Fibroblast of skin of scalp (primary cell): ENCODE results near the gene FLG2. TPM values are rescaled to one million over a fixed set of nuclear protein-coding genes. Genes with fewer than 3 reads are reported as not detected.

Experiments used
- DNase-seq: peaks from one replicate; pipeline ENCODE4 v3.0.0-alpha.2; 2013
- polyA plus RNA-seq, 2 experiments: library from polyadenylated mRNA; unstranded; fragments of 120-200 nt; gene quantifications; one replicate each; pipeline ENCODE4 v1.2.1, GENCODE V29; 2013; ENCODE audit not compliant: insufficient read length in 2 of 2

Gene FLG2
- 0.01 TPM for polyA plus RNA-seq (2013, experiment 1 of 2; ENCODE audit: insufficient read length)
- polyA plus RNA-seq (2013, experiment 2 of 2; ENCODE audit: insufficient read length): not detected

DNA sequence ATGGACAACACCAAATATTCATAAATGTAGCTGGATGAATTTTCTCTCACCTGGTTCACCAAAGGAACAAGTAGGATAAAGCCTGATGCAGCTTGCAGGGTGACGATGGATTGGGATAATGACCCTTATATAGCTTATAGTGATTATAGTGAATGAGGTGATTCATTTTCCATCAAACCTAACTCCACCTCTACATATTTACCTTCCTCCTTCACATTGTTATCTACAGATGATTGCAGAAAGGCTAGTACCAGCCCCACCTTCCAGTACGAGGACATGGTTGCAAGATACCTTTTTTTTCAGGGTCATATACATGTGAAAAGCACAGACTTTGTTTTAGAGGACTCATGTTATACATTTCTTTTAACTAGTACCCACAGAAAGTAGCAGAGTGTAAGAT, at the start of gene FLG2:
FLG2 (minus strand) TSS at position 101 of the 400 bp plus-strand sequence. CDS start 1,122 bp downstream, outside the sequence.
- no peak for DNase-seq

DNA sequence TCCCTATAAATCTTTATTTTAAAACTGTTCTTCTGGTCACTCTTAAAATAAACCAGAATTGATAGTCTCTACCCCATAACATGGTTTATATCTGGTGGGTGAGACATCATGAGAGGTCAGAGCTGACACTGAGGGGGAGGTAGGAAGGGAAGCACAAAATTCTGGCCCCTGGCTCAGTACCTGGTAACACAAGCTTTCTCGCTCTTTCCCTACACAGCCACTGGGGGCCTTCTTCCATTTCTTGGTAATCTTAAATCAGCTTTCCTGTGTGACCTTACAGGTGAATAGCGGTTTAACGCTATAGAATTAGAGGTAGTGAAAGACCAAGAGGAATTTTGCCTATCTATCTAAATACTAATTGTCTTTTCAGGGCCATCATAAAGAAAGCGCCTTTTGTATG, 48.9 kb upstream of the FLG2 start:
- no peak for DNase-seq

DNA sequence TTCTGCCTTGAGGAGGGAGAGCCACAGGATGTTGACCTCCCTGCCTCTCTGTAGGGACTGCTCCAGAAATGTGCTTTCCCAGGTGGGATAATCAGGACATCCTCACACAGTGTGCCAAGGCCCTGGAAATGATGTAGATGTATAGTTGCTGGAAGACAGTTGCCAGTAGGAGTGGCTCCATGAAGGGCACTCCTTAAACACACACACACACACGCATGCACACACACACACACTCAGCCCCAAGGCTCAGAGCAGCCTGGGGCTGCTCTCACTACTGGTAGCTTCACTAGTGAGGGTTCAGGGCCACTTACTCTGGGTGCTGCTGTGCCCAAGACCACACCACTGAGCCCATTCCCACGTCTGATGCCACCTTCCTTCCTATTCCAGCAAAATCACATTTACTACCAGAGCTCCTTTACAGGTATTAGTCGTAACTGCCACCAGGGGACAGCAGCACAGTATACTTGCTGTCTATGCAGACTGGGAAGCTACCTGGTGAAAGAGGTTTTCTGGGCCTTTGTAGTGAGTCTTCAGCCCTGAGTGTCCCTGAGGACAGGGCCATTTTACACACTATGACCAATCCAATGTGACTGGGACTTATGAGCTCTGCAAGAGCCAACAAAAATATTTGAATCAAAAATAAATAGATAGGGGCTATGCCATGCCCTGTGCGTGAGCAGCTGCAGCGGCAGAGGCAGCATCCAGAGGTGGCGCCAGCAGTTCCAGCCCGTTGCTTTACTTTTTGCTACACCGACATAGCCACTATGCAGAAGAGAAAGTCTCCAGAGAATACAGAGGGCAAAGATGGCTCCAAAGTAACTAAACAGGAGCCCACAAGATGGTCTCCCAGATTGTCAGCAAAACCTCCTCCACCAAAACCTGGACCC, 39.2 kb upstream of the FLG2 start:
- DNase-seq: peak; percentile 2

DNA sequence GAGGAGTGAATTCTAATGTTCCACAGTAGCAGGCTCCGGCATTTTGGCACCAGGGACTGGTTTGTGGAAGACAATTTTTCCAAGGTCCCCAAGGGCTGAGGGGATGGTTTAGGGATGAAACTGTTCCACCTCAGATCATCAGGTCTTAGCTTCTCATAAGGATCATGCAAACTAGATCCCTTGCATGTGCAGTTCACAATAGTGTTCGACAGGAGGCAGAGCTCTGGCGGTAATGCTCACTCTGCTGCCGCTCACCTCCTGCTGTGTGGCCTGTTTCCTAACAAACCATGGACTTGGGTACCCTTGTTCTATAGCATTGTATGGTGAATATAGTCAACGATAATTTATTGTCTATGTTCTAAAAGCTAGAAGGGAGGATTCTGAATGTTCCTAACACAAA, 37.7 kb upstream of the FLG2 start:
- DNase-seq: no peak

DNA sequence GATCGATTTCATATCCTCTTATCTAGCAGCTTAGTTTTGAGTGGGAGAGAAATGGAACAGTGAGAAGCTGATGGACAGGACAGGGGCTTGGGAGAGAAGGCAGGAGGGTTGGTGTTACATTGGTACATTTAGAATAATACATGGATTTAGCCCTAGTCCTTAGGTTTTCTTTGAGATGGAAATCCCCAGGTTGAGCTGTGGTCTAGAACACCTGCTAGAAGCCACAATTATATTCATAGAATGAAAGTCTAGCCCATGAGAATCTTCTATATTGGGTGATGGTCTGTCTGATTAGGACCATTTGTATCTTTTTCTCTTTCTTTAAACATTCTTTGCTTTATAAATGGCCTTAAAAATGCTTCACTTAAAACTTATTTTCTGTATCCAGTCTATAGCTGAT, 34.3 kb upstream of the FLG2 start:
- DNase-seq: no peak

DNA sequence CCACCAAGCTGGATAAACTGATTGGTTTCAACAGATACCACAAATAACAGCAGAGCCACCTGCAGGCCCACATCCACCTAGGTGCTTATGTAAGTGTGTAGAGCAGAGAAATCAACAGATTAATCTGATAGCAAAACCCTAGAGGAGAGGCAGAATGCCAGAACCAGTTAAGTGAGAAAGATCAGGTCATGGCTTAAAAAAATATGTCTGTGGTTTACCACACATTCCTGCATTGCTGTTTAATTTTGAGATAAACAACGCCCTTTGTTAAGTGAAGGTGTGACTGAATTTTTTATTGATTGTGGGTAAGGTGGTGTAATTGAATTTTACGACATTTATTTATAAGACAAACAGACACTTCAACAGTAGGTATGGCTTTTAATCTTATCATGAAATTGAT, 33.1 kb upstream of the FLG2 start:
- DNase-seq: no peak

DNA sequence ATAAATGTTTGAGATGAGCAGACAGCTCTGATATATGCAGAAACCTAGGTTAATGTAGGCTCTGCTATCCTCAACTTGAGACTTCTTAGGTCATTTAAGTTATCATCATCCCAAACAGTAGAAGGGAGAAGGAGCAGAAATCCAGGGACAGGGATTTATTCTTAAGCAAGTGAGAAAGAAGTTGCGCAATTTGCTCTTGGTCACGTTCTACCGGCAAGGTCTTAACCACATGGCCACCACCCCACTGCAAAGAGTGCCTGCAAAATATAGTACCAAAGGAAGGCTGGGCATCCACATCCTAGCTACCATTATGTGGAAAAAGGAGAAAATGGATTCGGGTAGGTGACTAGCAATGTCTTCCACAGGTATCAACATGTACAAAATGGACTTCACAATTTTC, 29.1 kb upstream of the FLG2 start:
- no peak for DNase-seq

DNA sequence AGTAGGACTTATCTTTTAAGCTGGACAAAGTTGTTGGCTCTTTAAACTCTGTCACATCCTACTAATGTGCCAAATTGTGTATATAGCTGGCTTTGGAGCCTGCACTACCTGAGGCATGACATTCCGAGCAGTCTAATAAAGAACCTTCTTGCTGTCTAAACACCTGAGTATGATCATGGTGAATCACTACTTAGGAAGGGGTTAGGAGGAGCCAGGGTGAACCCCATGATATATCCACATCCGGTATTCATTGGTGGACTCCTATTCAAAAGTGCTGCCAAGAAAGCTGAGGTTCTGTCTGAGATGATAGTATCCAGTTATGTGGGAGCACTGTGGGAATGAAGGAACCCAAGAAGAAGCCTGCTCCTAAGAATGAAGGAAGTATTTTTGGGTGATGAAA, 27.1 kb upstream of the FLG2 start:
- no peak for DNase-seq

DNA sequence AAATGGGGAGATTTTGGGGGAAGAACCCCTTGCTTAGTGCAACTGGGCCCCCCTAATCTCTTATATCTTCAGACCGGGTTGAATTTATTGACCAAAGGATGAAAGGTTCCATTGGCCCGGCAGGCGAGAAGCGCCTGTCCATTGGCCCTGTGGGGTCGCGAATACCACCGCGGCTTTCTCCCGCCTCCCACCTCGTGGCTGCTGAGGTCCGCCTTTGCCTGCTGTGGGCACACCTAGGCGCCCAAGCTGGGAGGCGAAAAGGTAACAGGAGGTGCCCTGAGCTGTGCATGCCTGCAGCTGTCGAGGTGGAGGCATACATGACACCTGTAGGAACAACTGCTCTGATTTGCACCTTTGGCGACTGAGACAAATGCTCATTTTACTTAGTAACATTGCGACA, 21.1 kb upstream of the FLG2 start:
- no peak for DNase-seq

DNA sequence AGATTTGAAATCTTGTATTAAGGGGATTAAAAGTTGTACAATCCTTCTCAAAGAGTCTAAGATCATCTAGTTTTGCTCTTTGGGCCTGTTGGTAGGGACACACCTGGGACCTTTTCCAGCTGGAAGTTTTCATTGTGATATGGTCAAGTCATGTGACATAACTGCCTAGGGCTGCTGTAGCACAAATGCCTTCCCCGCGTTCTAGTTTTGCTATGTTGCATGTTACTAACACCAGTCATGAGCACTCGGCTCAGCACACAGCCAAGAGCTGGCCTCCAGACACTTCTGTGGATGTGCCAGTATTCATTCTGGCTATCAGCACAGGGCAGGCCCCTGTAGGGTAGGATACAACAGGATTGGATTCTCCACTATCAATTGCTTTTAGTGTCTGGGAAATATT, 14.6 kb upstream of the FLG2 start:
- no peak for DNase-seq

DNA sequence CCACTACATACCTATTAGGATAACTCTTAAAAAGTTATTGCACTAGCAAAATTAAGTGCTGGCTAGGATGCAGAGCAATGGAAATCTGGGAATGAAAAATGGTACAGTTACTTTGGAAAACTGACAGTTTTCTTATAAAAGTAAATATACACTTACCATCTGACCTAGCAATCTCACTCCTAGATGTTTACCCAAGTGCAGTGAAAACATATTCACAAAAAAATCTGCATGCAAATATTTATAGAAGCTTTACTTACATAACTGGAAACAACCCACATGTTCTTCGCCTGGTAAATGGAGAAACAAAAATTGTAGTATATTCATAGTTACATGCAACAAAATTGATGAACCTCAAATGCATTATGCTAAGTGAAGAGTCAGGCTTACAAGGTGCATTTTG, 12.9 kb upstream of the FLG2 start:
- no peak for DNase-seq

DNA sequence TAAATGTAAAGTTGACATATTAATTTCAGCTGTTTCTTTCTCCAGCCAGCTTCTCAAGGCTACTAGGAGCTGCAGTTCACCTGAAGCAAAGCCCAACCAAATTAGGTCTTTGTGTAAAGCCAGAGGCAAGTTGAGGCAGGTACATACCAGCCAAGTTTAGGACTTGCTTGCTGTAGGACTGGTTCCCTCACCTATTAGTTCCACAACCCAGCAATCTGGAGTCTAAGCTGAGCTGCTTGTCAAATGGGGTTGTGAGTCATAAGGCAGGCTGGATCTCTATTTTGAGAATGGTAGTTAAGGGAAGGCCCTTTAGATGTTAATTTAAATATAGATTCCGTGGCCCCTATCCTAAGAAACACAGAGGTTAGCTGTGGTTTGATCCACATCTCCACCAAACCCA, 7.6 kb upstream of the FLG2 start:
- DNase-seq: no peak

DNA sequence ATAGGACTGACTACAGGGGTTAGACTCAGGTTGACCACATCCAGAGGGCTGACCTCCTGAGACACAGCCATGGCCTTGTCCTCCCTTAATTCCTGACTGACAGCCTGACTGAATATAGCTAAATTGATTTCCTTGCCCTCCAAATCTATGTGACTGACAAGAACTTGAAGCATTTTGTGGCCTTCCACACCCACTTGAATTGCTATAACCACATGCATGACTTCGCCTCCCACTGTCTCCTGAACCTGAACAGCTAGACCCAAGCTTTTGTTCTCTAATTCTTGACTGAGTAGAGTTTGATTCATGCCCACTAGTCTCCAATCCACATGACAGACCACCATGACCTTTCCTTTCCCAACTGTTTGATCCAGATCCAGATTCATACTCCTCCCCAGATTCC, 3.1 kb downstream of the FLG2 start:
- DNase-seq: no peak

DNA sequence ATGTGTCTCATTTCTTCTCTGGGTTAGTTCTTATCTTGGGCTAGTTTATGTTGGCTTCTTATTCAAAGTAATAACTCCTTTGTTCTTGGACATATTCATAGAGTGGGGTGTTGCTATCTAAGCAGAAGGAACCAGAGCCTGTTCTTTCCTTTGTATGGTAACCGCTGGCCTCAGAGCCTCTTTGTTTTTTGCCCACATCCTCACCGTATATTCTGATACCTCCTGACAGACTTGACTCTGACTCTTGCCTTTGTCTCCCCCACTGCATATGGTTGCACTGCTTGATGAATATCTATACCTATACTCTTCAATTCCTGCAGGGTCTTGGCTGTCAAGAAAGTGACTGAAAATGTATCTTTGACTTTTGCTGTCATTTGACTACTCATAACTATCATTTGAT, 10.2 kb downstream of the FLG2 start:
- DNase-seq: no peak

DNA sequence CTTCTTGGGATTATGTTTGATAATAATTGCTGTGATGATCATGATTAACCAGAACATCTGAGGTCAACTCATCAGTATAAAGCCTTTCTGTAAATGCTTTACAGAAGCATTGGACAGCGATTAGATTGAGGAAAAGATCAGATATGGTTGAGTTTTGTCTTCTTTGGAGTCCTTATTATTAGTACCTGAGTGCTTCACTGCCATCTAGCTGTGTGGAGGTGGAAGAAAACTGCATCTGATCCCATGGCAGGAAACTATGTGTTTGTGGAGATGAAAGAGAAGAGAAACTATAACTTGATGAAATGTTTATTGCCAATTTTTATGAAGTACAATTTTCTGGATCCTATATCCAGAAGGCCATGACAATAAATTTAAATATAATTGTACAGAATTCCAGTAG, 11.4 kb downstream of the FLG2 start:
- no peak for DNase-seq

DNA sequence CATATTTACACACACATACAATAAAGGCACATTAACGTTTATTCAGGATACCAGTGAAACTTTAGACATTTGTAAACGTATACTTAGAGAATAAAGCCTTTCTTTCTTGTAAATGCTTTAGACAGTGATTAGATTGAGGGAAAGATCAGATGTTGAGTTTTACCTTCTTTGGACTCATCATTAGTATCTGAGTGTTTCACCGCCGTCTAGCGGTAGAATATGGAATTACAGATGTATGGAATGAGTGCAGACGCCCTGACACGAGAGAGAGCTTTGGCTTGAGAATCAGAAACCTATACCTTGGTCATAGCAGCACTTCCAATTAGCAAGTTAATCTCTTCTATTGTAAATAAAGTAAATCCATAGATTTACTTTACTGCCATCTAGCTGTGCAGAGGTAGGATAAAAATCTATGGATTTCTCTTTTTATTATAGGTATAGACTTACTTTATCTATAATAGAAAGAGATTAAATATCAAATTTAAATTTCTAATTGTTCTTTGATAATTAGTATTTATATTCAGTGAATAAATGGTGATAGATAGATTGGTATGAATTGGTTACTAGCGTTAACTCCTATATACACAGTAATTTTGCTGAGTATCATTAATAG, 12.6 kb downstream of the FLG2 start:
- DNase-seq: peak; percentile 66

DNA sequence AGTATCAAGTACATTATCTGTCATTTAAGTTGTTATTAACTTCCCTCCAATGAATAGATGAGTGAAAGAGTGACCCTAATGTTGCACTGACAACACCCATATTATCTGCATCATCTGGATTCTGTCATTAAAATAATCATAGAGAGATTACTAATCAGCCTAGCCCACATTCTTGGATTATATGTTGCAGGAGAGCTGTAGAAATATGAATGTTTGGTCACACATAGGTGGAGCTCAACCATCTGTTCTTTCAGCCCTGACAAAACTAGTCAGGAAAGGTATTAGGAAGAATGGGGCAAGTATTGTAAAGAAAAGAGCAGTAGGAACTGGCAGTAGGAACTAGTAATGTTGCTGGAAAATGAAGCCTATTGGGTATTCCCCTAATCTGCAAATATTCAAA, 15.4 kb downstream of the FLG2 start:
- DNase-seq: no peak

DNA sequence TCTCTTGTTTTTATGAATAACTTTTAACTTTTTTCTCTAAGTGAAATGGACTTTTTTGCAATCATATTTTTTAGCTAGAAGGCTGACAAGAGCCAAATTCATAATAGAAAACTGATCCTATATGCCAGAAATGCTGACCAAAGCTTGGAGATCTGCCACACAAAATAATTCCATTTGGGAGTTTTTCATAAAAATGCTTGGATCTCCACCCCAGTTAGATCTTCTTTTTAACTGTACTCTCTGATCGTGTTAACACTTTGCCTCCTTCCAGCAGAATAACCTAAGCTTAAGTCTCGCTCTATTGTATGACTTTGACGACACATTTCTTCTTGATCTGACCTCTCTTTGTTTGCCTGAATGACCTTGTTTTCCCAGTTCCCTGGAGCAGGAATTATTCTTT, 16.8 kb downstream of the FLG2 start:
- peak; percentile 43 for DNase-seq

DNA sequence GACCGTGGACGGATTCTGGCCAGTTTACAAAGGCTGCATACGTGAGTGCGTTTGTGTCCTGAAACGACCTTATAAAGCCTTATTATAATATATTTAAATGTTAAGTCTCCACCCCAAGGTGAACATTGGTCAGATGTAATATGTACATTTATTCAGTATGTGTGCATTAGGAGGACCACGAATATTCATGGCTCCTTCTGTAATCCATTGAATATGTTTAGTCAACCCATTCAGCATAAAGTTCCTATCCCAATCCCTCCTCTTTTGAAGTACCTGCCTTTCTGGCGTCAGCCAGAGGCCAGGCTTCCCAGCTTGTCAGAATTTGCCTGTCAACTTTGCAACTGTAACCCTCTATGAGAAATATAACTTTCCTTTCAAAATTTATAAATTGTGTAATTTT, 24.4 kb downstream of the FLG2 start:
- DNase-seq: no peak

DNA sequence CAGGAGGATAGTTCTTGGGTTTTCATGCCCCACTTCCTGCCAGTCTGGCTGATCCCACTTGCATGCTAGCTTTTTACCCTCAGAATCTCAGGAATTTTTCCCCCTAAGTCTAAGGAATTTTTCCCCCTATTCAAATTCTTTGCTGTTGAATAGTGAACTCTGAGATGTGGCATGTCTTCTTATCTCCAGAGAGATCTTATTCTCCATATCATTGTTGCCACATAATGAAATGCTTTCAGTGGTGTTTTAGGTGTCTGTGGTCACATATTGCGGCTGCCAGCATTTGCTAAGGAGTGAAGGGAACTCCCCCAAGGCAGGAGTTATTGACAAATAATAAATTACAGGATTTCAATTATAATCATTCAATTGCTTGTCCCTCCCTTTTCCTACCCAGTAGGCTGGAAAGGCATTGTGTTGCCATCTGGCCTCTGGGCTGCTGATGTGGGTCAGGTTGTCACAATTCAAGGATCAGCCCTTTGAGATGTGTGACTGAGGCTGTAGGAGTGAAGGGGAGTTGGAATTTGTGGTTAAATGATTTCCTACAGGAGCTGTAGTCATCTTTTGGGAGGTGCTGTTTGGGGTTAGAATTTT, 30.9 kb downstream of the FLG2 start:
- DNase-seq: peak; percentile 69

DNA sequence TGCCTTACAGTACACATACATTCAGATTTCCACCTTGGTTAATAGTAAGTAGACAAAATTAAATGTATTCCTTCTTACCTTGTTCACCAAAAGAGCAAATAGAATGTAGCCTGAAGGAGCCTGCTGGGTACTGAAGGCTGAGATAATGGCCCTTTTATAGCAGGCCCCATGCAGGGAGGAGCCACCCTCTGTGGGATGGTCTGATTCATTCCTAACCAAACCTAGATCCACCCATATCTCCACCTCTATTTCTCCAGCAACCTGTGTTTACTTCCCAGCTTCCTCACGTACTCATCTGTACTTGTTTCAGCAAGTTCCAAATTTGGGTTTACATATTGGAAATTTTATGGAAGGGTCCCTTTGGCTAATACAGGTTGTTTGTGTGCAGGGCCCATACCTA, 34.7 kb downstream of the FLG2 start, which contains the start of gene FLG:
FLG (minus strand) TSS at position 129 of the 400 bp plus-strand sequence. CDS start 9,783 bp downstream, outside the sequence.
- DNase-seq: no peak

DNA sequence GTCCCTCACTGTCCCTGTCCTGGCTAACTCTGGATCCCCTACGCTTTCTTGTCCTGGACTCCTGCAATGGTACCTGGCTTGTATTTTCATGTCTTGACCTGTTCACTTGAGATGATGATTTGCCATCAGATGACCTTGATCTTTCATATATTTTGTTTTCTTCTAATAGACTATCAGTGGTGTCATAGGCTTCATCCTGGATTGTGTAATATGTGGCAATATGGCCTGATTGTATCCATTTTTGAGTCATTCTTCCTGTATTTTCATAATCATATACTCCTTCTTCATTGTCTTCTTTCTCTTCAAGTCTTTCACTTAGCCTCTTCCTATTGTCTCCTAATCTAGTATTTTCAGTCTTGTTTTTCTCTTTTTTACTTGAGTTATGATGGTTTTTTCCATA, 45.8 kb downstream of the FLG2 start:
- DNase-seq: no peak

DNA sequence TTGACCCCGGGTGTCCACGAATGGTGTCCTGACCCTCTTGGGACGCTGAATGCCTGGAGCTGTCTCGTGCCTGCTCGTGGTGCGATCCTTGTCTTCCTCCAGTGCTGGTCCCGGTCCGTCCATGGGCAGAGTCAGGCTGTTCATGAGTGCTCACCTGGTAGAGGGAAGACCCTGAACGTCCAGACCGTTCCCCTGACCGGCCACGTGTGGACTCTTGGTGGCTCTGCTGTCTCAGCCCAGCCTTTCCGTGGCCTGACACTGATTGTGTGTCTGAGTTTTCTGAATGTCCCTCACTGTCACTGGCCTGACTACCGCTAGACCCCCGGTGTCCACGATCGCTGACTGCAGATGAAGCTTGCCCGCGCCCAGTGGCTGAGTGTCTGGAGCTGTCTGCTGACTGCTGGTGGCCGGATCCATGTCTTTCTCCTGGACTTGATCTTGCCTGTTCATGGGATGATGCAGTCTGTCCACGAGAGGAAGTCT, 46.4 kb downstream of the FLG2 start:
- no peak for DNase-seq
